ENCODE data around the gene MYBPC2. TPM values are rescaled to one million over a fixed set of nuclear protein-coding genes. Genes with fewer than 3 reads are reported as not detected.

MYBPC2 gene
- total RNA-seq, 4 donors from 2014 or later: 0.05 to 1.3 (median 0.15) TPM; not detected in 1

GRCh38 chr19:50428772-50429463 lies 3.8 kb upstream of the MYBPC2 start:
- WGBS, 2 donors: 90 to 93% methylated on average over 7 of the region's 7 CpGs
- H3K4me3 ChIP-seq (ENCODE audit: low read depth, poor library complexity, severe bottlenecking): no peak overlapping the region
- intact Hi-C loops (cut with DNase I; ENCODE audit: low total_unique reads): no loop called here
- TF ChIP-seq CTCF (IDR thresholded peaks at IDR 0.05) (no peak), POLR2A (IDR thresholded peaks at IDR 0.05) (no peak)
- DNase-seq (ENCODE audit: low spot score in 2 of 2): no peak

GRCh38 chr19:50430888-50431342 lies 1.8 kb upstream of the MYBPC2 start:
- intact Hi-C loops (cut with DNase I; ENCODE audit: low total_unique reads): no loop called here
- 28 to 31% methylated on average over 13 of the region's 13 CpGs for WGBS, 2 donors
- no peak for TF ChIP-seq POLR2A (IDR thresholded peaks at IDR 0.05)
- TF ChIP-seq CTCF (IDR thresholded peaks at IDR 0.05): no peak
- H3K4me3 ChIP-seq (ENCODE audit: low read depth, poor library complexity, severe bottlenecking): no peak overlapping the region
- no peak for DNase-seq (ENCODE audit: low spot score in 2 of 2)

GRCh38 chr19:50431343-50432220 lies 1.1 kb upstream of the MYBPC2 start:
- TF ChIP-seq POLR2A (IDR thresholded peaks at IDR 0.05) (no peak), CTCF (IDR thresholded peaks at IDR 0.05) (no peak)
- DNase-seq (ENCODE audit: low spot score in 2 of 2): peak; percentile 78 to 96
- 1% methylated on average over 43 to 49 of the region's 54 CpGs for WGBS, 2 donors
- intact Hi-C loops (cut with DNase I; ENCODE audit: low total_unique reads): no loop called here
- peak overlapping the region; percentile 12 for H3K4me3 ChIP-seq (ENCODE audit: low read depth, poor library complexity, severe bottlenecking)

GRCh38 chr19:50433201-50434180 lies 799 bp downstream of the MYBPC2 start:
- 61 to 72% methylated on average over 19 of the region's 19 CpGs for WGBS, 2 donors
- no peak for DNase-seq (ENCODE audit: low spot score in 2 of 2)
- no peak for TF ChIP-seq CTCF (IDR thresholded peaks at IDR 0.05)
- no peak for TF ChIP-seq POLR2A (IDR thresholded peaks at IDR 0.05)
- H3K4me3 ChIP-seq (ENCODE audit: low read depth, poor library complexity, severe bottlenecking): no peak overlapping the region
- intact Hi-C loops (cut with DNase I; ENCODE audit: low total_unique reads): no loop called here

- 28 to 30% methylated on average over 12 of the region's 12 CpGs for whole genome bisulfite sequencing, 2 donors
- DNase-seq (ENCODE audit: low spot score in 2 of 2): no peak
- no peak overlapping the region for H3K4me3 ChIP-seq (ENCODE audit: low read depth, poor library complexity, severe bottlenecking)
- intact Hi-C loops (cut with DNase I; ENCODE audit: low total_unique reads): no loop called here
- no peak for TF ChIP-seq CTCF (IDR thresholded peaks at IDR 0.05)
- no peak for TF ChIP-seq POLR2A (IDR thresholded peaks at IDR 0.05)
These were observed 1.8 kb downstream of the MYBPC2 start for GRCh38 chr19:50434525-50434924.

All from lower leg skin (tissue), 4 donors.